Fibroblast of gingiva (primary cell): Measurements from ENCODE around the gene SCAMP4.

Experiments used
- DNase-seq: peaks from one replicate; pipeline ENCODE4 v3.0.0-alpha.2; 2011; ENCODE audit warnings: low read depth

The SCAMP4 gene

DNA sequence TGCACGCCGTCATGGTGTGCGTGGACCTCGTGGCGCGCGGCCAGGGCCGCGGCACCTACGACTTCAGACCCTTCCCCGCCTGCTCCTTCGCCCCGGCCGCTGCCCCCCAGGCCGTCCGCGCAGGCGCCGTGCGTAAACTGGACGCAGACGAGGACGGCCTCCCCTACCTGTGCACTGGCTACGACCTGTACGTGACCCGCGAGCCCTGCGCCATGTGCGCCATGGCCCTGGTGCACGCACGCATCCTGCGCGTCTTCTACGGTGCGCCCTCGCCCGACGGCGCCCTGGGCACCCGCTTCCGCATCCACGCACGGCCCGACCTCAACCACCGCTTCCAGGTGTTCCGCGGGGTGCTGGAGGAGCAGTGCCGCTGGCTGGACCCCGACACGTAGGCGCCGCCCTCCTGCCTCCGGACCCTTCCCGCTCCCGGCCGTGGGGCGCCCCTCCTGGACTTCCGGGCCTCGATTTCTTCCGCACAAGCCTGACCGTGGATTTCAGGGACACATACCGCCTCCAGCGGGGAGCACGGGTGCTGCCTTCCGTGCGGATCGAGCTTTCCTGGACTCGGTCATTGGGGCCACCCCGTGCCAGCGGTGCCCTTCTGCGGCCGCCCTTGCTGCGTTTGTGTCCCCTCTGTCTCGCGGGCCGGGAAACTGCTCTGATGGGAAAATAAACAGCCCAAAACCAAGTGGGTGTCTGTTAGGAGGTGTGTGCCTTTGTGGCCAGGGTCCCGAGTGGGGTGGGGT lies 7.7 kb downstream of the SCAMP4 start:
- no peak for DNase-seq

DNA sequence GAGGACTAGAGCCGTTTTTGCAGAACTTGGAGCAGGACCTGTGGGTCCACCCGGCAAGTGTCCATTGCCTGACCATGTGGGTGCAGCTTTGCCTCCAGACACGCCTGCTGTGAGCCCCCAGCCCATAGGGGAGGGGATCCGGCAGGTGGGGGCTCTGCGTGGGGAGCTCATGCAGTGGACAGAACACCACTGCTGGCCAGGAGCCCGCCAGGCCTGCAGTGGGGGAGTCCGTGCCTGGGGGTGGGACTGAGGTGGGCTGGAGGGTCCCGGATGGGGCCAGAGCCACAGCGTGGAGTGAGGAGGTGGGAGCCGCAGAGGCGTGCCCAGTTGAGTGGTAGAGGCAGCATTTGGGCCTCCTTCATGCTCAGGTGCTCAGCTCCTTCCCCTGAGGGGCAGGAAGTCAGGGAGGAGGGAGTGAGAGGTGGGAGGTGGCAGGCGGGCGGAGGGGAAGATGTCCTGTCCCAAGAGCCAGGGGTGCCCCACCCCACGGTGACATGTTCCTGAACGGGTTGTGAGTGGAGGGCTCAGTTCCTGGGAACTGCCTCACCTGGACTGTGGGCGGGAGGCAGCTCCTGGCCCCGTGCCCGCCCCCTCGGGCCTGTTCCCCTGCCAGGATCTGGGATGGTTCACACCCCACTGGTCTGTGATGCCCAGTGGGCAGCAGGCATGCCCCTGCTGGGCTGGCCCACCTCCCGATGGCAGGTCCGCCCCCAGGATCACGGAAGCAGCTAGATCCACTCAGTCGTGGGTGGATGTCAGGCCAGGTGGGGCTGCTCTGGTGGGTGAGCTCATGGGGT lies 8.8 kb downstream of the SCAMP4 start:
- DNase-seq: no peak

DNA sequence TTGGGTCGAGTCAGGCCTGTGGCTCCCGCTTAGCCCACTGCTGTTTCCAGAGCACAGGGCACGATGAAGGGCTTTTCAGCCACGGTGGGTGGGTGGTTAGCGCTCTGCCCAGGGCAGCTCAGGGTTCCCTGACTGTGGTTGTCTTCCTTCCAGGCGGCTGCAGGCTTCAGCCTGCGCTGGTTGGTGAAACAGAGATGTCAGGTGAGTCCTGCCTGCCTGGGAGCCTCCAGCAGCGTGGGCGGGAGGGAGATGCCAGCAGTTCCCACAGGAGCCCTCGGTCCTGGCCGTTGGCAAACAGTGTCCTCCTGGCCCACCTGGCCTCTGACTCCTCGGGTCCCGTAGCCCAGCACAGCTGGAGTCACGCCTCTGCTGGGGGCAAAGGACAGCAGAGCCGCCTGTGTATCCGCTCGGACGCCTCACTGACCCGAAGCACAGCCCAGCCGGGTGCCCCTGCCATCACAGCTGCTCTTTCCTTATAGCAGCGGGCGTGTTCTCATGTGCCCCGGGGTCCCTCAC lies 9.7 kb downstream of the SCAMP4 start:
- DNase-seq: no peak

DNA sequence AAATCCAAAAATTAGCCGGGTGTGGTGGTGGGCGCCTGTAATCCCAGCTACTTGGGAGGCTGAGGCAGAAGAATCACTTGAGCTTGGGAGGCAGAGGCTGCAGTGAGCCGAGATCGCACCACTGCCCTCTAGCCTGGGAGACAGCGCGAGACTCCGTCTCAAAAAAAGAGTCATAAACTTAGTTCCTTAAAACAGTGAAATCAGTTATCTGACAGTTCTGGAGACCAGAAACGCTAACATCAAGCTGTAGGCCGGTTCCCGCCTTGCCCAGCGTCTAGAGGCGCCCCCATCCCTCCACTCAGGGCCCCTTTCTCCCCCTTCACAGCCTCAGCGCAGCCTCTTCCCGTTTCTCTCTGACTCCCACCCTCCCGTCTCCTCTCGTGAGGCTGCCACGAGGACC lies 11.9 kb downstream of the SCAMP4 start:
- no peak for DNase-seq

DNA sequence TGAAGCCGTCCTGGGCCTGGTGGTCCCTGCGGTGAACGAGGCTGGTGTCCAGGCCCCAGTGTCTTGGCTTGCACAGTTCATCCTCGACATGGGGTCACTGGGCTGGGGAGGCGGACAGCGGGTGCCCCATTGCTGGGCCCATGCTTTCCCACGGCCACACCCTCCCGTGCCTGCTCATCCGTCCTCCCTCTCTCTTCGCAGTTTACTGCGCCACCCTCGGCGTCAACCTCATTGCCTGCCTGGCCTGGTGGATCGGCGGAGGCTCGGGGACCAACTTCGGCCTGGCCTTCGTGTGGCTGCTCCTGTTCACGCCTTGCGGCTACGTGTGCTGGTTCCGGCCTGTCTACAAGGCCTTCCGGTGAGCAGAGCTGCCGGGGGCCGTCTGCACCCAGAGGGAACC lies 12.7 kb downstream of the SCAMP4 start:
- no peak for DNase-seq

DNA sequence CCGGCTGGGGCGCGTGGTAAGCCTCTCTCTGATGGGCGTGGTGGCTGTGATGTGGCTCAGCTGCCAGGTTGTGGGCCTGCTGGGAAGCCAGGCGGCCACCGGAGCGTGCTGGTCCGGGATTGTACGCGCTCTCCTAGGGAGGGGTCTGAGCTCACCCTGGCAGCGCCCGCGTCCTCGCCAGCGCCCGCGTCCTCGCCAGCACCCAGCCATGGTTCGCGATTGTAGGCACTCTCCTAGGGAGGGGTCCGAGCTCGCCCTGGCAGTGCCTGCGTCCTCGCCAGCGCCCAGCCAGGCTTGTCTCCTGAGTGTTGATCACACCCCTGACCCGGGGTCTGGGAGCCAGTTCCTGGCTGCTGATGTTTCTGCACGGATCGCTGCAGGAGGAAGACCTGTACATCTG lies 13.8 kb downstream of the SCAMP4 start:
- no peak for DNase-seq

DNA sequence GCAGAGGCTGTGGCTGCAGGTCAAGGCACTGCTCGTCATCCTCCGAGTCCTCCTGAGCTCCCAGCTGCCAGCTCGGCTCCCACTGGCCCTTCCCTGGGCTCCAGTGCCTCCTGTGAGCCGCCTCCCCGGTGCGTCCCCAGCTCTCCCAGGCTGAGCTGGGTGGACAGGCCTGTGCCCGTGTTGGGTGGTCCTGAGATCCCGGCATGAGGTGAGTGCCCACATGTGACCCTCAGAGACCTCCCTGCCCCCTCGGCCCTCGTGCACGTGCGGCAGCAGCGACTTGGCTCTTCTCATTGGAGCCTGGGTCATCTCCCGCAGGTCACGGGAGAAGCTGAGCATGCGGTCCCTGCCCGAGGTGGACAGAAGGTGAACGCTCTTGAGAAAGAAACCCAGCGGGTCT lies 15.4 kb downstream of the SCAMP4 start:
- DNase-seq: no peak

DNA sequence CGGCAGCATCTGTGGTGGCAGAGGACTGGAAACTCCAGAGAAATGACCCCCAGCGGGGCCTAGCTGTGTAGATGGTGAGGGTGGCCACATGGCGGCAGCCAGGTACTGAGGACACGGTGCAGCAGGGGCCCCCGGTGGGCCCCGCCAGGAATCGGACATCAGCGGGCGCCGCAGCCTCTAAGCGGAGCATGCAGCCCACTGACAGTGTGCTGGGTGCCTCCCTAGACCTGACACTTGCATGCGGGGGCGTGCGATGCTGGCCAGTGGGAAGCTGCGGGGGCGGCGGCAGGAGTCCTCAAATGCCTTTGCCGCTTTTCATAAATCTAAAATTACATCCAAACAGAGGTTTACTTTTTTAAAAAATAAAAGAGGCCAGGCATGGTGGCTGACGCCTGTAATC lies 16.1 kb downstream of the SCAMP4 start:
- no peak for DNase-seq

DNA sequence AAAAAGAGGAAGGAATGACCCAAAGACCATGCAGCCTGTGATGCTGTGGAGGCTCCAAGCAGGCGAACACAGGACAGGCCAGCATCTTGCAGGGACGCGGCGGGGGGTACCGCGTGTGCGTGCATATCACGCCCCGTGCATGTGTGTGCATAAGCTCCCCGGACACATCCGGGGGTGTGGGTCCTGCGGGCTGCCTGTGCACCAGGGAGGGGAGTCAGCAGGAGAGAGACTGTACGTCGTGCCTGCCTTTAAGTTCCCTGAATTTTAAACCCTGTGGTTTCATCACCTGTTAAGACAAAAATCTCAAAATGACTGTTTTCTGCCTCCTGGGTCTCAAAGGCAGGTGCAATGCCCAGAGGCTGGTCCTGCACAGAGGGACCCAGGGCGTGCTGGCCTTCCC lies 16.6 kb downstream of the SCAMP4 start:
- no peak for DNase-seq

DNA sequence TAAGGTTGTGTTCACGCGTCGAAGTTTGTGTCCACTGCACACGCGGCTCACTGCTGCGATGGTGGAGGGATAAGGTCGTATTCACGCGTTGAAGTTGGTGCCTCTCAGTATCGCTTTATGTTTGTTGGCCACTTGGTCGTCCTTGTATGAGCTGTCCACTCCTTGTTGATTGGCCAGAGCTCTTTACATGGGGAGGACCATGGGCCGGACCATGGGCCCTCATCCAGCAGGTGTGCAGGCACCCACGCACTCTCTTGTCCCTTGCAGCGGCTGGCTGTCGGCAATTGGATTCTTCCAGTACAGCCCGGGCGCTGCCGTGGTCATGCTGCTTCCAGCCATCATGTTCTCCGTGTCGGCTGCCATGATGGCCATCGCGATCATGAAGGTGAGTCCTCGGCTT lies 17.6 kb downstream of the SCAMP4 start:
- no peak for DNase-seq

DNA sequence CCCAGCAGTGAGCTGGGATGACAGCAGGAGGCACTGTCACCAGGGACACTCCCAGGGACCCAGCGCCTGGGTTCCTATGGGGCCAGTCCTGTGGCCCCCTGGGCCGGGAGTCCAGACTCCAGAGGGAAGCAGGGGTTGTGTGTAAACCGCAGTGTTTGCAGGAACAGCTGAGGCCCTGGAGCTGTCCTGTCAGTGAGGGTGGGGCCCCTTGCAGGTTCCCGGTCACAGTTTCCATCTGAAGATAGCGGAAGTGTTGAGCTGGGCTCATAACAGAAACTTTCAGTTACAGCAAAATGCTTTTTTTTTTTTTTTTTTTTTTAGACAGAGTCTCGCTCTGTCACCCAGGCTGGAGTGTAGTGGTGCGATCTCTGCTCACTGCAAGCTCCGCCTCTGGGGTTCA lies 18.1 kb downstream of the SCAMP4 start:
- no peak for DNase-seq

DNA sequence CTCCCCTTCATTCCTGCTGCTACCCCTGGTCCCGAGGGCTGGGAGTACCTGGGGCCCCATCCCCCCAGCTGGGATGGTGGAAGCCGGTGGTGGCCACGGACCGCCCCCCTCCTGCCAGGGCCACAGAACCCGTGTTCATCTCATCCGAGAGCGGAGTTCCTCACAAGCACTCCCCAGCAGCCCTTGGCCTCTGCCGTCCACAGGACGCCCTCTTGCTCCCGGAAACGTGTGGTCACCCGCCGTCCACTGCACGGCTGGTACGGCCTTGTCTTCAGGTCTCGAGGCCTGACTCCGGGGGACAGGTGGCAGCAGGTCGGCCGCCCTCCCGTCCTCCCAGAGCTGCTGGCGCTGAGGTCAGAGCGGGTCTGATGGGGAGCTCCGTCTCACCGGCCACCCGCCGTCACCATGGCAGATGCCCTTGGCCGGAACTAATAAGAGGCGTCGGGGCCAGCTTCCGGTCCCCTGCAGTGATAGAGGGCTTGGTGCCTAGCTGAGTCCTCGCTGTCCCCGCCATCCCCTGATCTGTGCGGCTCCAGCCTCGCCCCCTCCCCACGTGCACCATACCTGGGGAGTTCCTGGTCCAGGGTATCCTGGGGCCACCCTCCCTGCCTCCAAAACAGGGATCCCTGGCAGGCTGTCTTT lies 19.2 kb downstream of the SCAMP4 start:
- DNase-seq: no peak

DNA sequence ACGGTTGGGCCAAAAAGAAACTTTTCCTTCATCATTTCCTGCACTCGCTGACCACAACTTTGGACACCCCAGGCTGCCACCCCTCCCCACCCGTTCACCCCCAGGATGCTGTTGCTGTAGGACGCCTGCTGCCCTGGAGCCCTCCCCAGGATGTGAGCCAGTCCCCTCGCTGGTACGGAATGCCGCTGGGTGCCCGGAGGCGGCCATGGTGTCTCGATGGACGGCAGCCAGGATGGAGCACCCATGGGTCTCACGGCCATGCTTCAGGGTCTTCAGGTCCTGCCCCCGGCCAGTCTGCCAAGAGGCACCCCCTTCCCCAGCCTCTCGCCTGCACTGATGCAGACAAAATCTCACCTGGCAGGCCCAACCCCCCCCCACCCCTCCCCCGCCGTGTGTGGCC lies 20.3 kb downstream of the SCAMP4 start:
- no peak for DNase-seq

DNA sequence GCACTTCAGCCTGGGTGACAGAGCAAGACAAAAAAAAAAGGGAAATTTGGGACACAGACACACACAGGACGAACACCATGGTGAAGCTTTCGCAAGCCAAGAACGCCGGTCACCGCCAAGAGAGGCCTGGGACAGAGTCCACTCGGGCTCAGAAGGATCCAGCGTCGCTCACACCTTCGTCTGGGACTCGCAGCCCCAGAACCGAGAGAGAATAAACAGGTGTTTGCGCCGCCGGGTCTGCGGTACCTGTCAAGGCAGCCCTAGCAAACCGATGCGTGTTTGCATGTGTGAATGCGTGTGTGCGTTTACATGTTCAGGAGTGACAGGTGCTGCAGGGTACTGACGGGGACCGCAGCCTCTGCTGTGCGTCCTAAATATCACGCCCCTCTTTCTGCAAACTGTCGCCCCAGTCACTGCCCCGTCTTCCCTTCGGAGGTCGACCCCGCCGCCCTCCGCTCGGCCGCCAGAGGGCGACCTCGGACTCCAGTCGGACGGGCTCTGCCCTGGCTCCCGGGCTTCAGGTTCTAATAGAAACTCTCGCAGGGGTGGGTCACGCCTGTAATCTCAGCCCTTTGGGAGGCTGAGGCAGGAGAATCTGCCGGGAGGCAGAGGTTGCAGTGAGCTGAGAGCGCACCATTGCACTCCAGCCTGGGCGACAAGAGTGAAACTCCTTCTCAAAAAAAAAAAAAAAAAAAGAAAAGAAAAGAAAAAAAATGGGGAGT lies 24.0 kb downstream of the SCAMP4 start:
- DNase-seq: peak; percentile 52

DNA sequence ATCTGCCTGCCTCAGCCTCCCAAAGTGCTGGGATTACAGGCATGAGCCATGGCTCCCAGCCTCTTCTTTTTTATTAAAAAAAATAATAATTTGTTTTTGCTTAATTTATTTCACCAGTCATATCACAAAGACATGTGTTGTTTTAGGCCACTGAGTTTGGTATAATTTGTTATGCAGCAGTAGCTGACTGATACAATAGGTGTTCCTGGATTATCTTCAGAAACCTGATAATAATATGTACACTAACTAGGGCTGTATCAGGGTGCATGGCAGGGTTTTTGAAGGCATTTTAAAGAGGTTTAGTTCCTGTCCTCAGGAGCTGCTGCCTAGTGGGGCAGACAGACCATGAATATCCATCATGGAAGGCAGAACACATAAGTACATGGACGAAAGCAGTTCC lies 26.2 kb downstream of the SCAMP4 start:
- no peak for DNase-seq

DNA sequence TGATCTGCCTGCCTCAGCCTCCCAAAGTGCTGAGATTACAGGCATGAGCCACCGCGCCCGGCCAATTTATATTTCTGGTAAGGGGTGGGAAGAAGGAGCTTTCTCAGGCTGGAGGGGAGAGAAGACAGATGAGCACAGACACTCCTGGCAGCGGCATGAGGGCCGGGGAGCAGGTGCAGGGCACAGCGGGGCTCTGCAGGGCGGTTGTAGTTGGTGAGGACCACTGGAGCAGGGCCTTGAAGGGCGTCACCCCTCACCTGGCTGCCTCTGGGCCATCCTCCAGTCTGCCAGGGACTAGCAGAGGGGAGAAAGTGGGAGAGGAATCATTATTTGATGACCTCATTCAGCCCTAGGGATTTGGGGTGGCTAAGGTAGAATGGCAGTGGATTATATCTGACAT lies 27.2 kb downstream of the SCAMP4 start:
- DNase-seq: no peak

DNA sequence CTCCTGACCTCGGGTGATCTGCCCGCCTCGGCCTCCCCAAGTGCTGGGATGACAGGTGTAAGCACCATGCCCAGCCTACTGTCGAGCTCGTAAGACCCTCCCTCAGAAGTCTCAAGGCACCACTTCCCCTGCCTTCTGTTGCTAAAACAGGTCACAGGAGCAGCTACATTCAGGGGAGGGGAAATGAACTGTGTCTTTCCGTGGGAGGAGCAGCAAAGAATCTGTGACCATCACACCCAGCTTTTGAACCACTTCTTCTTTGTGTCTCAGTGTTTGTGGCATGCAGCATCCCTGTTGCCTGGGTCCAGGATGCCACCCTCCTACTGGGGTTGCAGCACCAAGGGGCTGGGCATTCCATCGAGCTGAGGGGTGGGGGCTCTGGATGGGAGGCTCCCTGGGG lies 28.0 kb downstream of the SCAMP4 start:
- DNase-seq: no peak

DNA sequence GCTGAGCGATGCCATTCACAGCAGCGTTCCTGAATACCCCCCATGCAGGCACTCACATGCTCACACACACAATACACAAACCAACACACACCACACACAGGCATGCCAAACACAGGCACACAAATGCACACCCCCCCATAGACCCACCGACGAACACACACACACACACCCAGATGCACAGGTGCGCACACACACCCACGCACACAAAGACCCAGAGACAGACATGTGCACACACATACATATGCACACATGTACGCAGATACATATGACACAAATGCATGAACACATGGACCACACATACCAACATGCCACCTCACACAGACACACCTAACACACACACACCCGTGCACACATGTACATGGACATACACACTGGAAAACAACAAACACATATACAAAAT lies 28.7 kb downstream of the SCAMP4 start:
- no peak for DNase-seq

DNA sequence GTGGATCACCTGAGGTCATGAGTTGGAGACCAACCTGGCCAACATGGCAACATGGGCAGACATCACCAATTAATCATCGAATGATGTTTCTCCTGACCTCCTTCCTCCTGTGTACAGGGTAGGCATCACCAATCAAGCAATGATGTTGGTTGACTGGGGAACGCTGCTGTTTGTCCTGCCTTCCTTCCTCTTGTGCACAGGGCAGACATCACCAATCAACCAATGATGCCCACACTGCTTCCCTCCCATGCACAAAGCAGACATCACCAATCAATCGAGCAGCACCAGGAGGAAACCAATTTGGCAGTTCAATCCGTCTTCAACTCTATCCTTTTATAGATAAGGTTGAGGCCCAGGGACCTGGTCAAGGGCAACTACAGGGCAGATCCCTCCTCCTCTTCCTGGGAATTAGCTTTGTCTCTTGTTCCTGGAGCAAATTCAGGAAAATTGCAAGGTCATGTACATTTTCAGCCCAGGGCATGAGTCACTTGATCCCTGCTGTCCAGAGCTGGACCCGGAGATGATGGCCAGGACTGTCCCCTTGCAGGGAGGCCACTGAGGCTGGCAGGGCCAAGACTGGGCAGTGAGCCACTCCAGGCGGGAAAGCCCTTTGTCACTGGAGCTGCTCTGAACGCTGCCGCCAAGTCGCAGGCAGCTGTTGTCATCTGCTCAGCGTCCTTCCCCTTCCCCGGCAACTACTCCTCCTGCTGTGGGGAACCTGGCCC lies 30.4 kb downstream of the SCAMP4 start:
- peak; percentile 51 for DNase-seq

DNA sequence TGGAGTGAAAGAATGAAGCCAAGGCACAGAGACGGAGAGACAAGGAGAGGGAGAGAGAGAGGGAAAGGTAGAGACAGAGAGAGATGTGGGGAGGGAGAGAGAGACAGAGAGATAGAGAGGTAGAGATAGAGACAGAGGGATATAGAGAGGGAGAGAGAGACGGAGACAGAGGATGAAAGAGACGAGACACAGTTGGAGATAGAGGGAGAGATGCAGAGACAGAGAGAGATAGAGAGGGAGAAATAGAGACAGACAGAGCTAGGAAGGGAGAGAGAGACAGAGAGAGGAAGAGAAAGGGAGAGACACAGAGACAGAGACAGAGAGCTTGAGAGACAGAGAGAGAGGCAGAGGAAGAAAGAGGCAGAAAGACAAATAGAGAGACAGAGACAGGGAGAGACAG lies 31.2 kb downstream of the SCAMP4 start:
- no peak for DNase-seq

DNA sequence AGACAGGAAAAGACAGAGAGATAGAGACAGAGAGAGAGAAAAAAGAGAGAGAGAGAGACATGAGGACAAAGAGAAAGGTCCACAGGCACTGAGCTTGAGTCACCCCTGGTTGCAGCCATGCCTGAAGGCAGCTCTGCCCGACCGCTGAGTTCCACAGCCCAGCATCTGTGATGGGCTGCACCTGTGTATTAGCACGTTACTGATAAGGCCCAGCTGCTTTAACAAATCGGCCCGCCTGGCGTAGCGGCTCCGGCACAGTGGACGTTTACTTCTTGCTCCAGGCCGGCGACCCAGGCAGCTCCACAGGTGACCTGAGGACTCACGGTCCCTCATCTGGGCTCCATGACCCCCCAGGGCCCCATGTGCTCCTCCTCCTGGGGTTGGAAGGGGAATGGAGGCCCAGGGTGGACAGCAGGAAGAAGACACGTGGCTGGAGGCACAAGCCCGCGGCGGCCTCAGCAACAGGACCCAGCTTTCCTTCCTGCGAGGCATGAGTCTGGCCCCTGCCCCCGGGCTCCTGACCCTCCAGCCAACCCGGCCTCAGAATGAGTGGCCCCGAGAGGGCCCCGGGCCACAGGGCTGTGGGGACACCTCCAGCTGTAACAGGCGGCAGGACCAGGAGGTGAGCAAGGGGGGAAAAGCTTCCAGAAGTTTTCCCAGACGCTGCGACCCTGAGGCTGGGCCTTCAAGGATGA lies 31.9 kb downstream of the SCAMP4 start:
- DNase-seq: no peak
